WTC11 (cell line): ENCODE data around the gene KAZN. TPM values are rescaled to one million over a fixed set of nuclear protein-coding genes. Genes with fewer than 3 reads are reported as not detected.

ENCODE experiments used
- ATAC-seq: fragments of 200-7000 bp; cut with Tn5 transposase; 2 replicates; pipeline ENCODE4 v1.10.0; 2021; ENCODE audit warnings: mild to moderate bottlenecking, moderate library complexity
- CTCF ChIA-PET: fragments of 300-600 bp; sonication (Branson Sonifier 250); formaldehyde crosslinking; loops from one replicate; lab custom pipeline; 2021; ENCODE audit warnings: antibody characterized with exemption; lab: Charles Lee
- POLR2A ChIA-PET: fragments of 350-600 bp; sonication (Branson Sonifier 250); formaldehyde crosslinking; loops from one replicate; lab custom pipeline; 2021; ENCODE audit warnings: antibody characterized with exemption; lab: Charles Lee
- DNase-seq: peaks from one replicate; pipeline ENCODE4 v3.0.0; 2021; ENCODE audit warnings: low spot score
- H3K27ac Mint-ChIP-seq: 2 replicates; pipeline ENCODE4 v1.8.0; 2021; ENCODE audit warnings: mixed read lengths
- H3K27me3 Mint-ChIP-seq: 2 replicates; pipeline ENCODE4 v1.8.0; 2021; ENCODE audit warnings: low read depth, mild to moderate bottlenecking, moderate library complexity, mixed read lengths
- H3K36me3 Mint-ChIP-seq: 2 replicates; pipeline ENCODE4 v1.8.0; 2021; ENCODE audit warnings: mixed read lengths
- H3K4me1 Mint-ChIP-seq: 2 replicates; pipeline ENCODE4 v1.8.0; 2022; ENCODE audit warnings: mixed read lengths
- H3K4me3 Mint-ChIP-seq: 2 replicates; pipeline ENCODE4 v1.8.0; 2021; ENCODE audit warnings: mild to moderate bottlenecking, moderate library complexity, mixed read lengths
- H3K9me3 Mint-ChIP-seq: 2 replicates; pipeline ENCODE4 v1.8.0; 2021; ENCODE audit warnings: mixed read lengths
- ATF3 ChIP-seq: sonication (generic); formaldehyde crosslinking; conservative IDR thresholded peaks from 2 replicates; pipeline ENCODE4 v1.8.1; 2022; ENCODE audit warnings: mild to moderate bottlenecking, missing genetic modification reagents
- ATF6 ChIP-seq: sonication (generic); formaldehyde crosslinking; IDR thresholded peaks from 2 replicates; pipeline ENCODE4 v1.8.1; 2023; ENCODE audit warnings: mild to moderate bottlenecking, missing genetic modification reagents
- CREB1 ChIP-seq: sonication (generic); formaldehyde crosslinking; IDR thresholded peaks from 2 replicates; pipeline ENCODE4 v1.8.0; 2023; ENCODE audit warnings: mild to moderate bottlenecking, missing genetic modification reagents
- E2F4 ChIP-seq: sonication (generic); formaldehyde crosslinking; IDR thresholded peaks from 2 replicates; pipeline ENCODE4 v1.8.1; 2022; ENCODE audit warnings: low read depth, mild to moderate bottlenecking, moderate library complexity, missing genetic modification reagents, borderline replicate concordance
- ESRRA ChIP-seq: sonication (generic); formaldehyde crosslinking; IDR thresholded peaks from 2 replicates; pipeline ENCODE4 v1.8.1; 2022; ENCODE audit warnings: mild to moderate bottlenecking, missing genetic modification reagents, borderline replicate concordance
- FOXK1 ChIP-seq: sonication (generic); formaldehyde crosslinking; IDR thresholded peaks from 2 replicates; pipeline ENCODE4 v1.8.0; 2022; ENCODE audit warnings: mild to moderate bottlenecking, moderate library complexity, missing genetic modification reagents
- IRF2 ChIP-seq: sonication (generic); formaldehyde crosslinking; IDR thresholded peaks from 2 replicates; pipeline ENCODE4 v1.8.0; 2022; ENCODE audit warnings: low read depth, missing genetic modification reagents, borderline replicate concordance
- JAZF1 ChIP-seq: fragments of 250-450 bp; sonication (Bioruptor Pico); IDR thresholded peaks from 2 replicates; pipeline ENCODE4 v1.9.0; 2021; ENCODE audit warnings: moderate library complexity, mild to moderate bottlenecking, inconsistent platforms
- KAT7 ChIP-seq: sonication (generic); formaldehyde crosslinking; IDR thresholded peaks from 2 replicates; pipeline ENCODE4 v1.8.1; 2023; ENCODE audit warnings: missing genetic modification reagents, mild to moderate bottlenecking, borderline replicate concordance
- MXD4 ChIP-seq: fragments of 250-450 bp; sonication (Bioruptor Pico); IDR thresholded peaks from 2 replicates; pipeline ENCODE4 v1.8.0; 2021; ENCODE audit warnings: mild to moderate bottlenecking, moderate library complexity, borderline replicate concordance
- NR1H2 ChIP-seq: sonication (generic); formaldehyde crosslinking; IDR thresholded peaks from 2 replicates; pipeline ENCODE4 v1.9.0; 2021; ENCODE audit warnings: mild to moderate bottlenecking, moderate library complexity, missing genetic modification reagents
- NR3C1 ChIP-seq: sonication (generic); formaldehyde crosslinking; conservative IDR thresholded peaks from 2 replicates; pipeline ENCODE4 v1.8.1; 2023; ENCODE audit warnings: low read depth, mild to moderate bottlenecking, missing genetic modification reagents
- RELA ChIP-seq: sonication (generic); formaldehyde crosslinking; IDR thresholded peaks from 2 replicates; pipeline ENCODE4 v1.8.1; 2022; ENCODE audit warnings: missing genetic modification reagents, mild to moderate bottlenecking, borderline replicate concordance
- STAT6 ChIP-seq: sonication (generic); formaldehyde crosslinking; conservative IDR thresholded peaks from 2 replicates; pipeline ENCODE4 v1.8.1; 2023; ENCODE audit warnings: mild to moderate bottlenecking, low read depth, missing genetic modification reagents, moderate library complexity
- TEAD1 ChIP-seq: sonication (generic); formaldehyde crosslinking; IDR thresholded peaks from 2 replicates; pipeline ENCODE4 v1.8.0; 2022; ENCODE audit warnings: mild to moderate bottlenecking, missing genetic modification reagents
- USF1 ChIP-seq: sonication (generic); formaldehyde crosslinking; IDR thresholded peaks from 2 replicates; pipeline ENCODE4 v1.8.0; 2022; ENCODE audit warnings: mild to moderate bottlenecking, missing genetic modification reagents
- ZBTB43 ChIP-seq: sonication (generic); formaldehyde crosslinking; IDR thresholded peaks from 2 replicates; pipeline ENCODE4 v1.8.1; 2023; ENCODE audit warnings: mild to moderate bottlenecking, missing genetic modification reagents
- ZNF121 ChIP-seq: sonication (generic); formaldehyde crosslinking; IDR thresholded peaks from 2 replicates; pipeline ENCODE4 v1.8.0; 2023; ENCODE audit warnings: missing genetic modification reagents
- ZNF138 ChIP-seq: sonication (generic); formaldehyde crosslinking; conservative IDR thresholded peaks from 2 replicates; pipeline ENCODE4 v1.8.1; 2022; ENCODE audit warnings: mild to moderate bottlenecking, moderate library complexity, missing genetic modification reagents
- ZNF416 ChIP-seq: fragments of 250-450 bp; sonication (Bioruptor Pico); IDR thresholded peaks from 2 replicates; pipeline ENCODE4 v1.9.0; 2021; ENCODE audit warnings: mild to moderate bottlenecking, inconsistent platforms
- ZNF532 ChIP-seq: fragments of 250-450 bp; sonication (Bioruptor Pico); IDR thresholded peaks from 2 replicates; pipeline ENCODE4 v1.9.0; 2021; ENCODE audit warnings: mild to moderate bottlenecking, borderline replicate concordance
- ZNF671 ChIP-seq: fragments of 250-450 bp; sonication (Bioruptor Pico); IDR thresholded peaks from 2 replicates; pipeline ENCODE4 v1.8.0; 2021; ENCODE audit warnings: mild to moderate bottlenecking
- total RNA-seq: library from RNA; stranded (reverse); gene quantifications from 3 replicates; pipeline ENCODE4 v1.2.3, GENCODE V29; 2021

The KAZN gene
- total RNA-seq, 1 experiment from 2014 or later = 19.9 TPM

- no peak for TF ChIP-seq ZBTB43 (CRISPR knock-in tag)
- TF ChIP-seq ZNF121 (CRISPR knock-in tag) = no peak
- no peak for TF ChIP-seq ZNF532 (CRISPR knock-in tag)
These were observed 471.8 kb downstream of the KAZN start (continued) for GRCh38 chr1:15070145-15070748.

GRCh38 chr1:15071936-15072335 is 473.5 kb downstream of the KAZN start:
- Mint-ChIP-seq H3K27me3 (no peaks in the 10 kb centered on the region), H3K36me3 (no peaks in the 10 kb centered on the region), H3K9me3 (no peaks in the 10 kb centered on the region), H3K27ac (no peak overlapping the region), H3K4me3 (no peak overlapping the region), H3K4me1 (no peaks in the 10 kb centered on the region)
- DNase-seq = no peak
- TF ChIP-seq ATF6 (CRISPR knock-in tag) (no peak), MXD4 (no peak), NR1H2 (no peak), ESRRA (CRISPR knock-in tag) (no peak), NR3C1 (CRISPR knock-in tag) (no peak), IRF2 (CRISPR knock-in tag) (no peak), ZNF416 (no peak), ZNF138 (CRISPR knock-in tag) (no peak), RELA (CRISPR knock-in tag) (no peak)
- ChIA-PET CTCF (no interaction called here), POLR2A (no interaction called here)
- ATAC-seq = no peak

- Mint-ChIP-seq H3K9me3 (no peaks in the 10 kb centered on the region), H3K27me3 (no peaks in the 10 kb centered on the region), H3K4me3 (no peak overlapping the region), H3K4me1 (no peaks in the 10 kb centered on the region), H3K36me3 (no peaks in the 10 kb centered on the region), H3K27ac (no peak overlapping the region)
- ATAC-seq (no peak), DNase-seq (no peak)
- ChIA-PET CTCF (no interaction called here), POLR2A (no interaction called here)
- no peak for TF ChIP-seq CREB1
- no peak for TF ChIP-seq E2F4 (CRISPR knock-in tag)
- no peak for TF ChIP-seq KAT7 (CRISPR knock-in tag)
- TF ChIP-seq TEAD1 = no peak
- TF ChIP-seq STAT6 = no peak
- no peak for TF ChIP-seq JAZF1
- no peak for TF ChIP-seq ATF3
- TF ChIP-seq USF1 = no peak
- TF ChIP-seq ZNF671 (CRISPR knock-in tag) = no peak
- TF ChIP-seq FOXK1 (CRISPR knock-in tag) = no peak
These were observed 475.4 kb downstream of the KAZN start for GRCh38 chr1:15073799-15074308.
